Heart left ventricle (tissue), 16 donors: Measurements from ENCODE around the gene SLC44A5. TPM values are rescaled to one million over a fixed set of nuclear protein-coding genes. Genes with fewer than 3 reads are reported as not detected.
"Not testable (repeated sequence)": the region's sequence is repeated elsewhere in the genome, so short reads cannot be mapped to it uniquely, and the experiment has no call there.

Experiments used
- ATAC-seq, 4 donors: fragments of 200-7000 bp; cut with Tn5 transposase; one replicate each; pipeline ENCODE4 v1.9.1; 2020 to 2022; ENCODE audit warnings: moderate library complexity in 4 of 4, mild to moderate bottlenecking in 3 of 4, moderate number of reproducible peaks in 1 of 4
- DNase-seq, 5 donors: peaks; one replicate each; pipeline ENCODE4 v3.0.0-alpha.2; 2020
- H3K27ac ChIP-seq, 12 donors: fragments of 200-600 bp; sonication (generic) in 4 of 12; one replicate each; pipeline versions ENCODE4 v1.5.0 to v1.8.0; 2016 to 2022; ENCODE audit warnings: mild to moderate bottlenecking in 2 of 12
- H3K27me3 ChIP-seq, 9 donors: fragments of 200-600 bp; sonication (generic) in 2 of 9; one replicate each; pipeline versions ENCODE4 v1.5.1 to v1.8.0; 2016 to 2022; ENCODE audit warnings: mild to moderate bottlenecking in 3 of 9
- H3K36me3 ChIP-seq, 9 donors: fragments of 200-600 bp; sonication (generic) in 2 of 9; one replicate each; pipeline versions ENCODE4 v1.5.0 to v1.8.0; 2018 to 2022; ENCODE audit warnings: mild to moderate bottlenecking in 2 of 9
- H3K4me1 ChIP-seq, 12 donors: fragments of 200-600 bp; sonication (generic) in 4 of 12; one replicate each; pipeline versions ENCODE4 v1.5.0 to v1.8.0; 2016 to 2022; ENCODE audit warnings: mild to moderate bottlenecking in 3 of 12
- H3K4me3 ChIP-seq, 12 donors: fragments of 200-600 bp; sonication (generic) in 4 of 12; one replicate each; pipeline versions ENCODE4 v1.5.0 to v1.8.0; 2017 to 2022; ENCODE audit warnings: mild to moderate bottlenecking in 9 of 12, moderate library complexity in 4 of 12
- H3K9me3 ChIP-seq, 12 donors: fragments of 200-600 bp; sonication (generic) in 4 of 12; one replicate each; pipeline versions ENCODE4 v1.5.0 to v1.8.0; 2016 to 2022; ENCODE audit warnings: mild to moderate bottlenecking in 1 of 12
- CTCF ChIP-seq, 12 donors: fragments of 200-600 bp; sonication (generic) in 4 of 12; IDR thresholded peaks; one replicate each; pipeline versions ENCODE4 v1.5.0 to v1.8.0; 2018 to 2022; ENCODE audit warnings: antibody characterized with exemption in 12 of 12, mild to moderate bottlenecking in 5 of 12
- POLR2A ChIP-seq, 2 donors: fragments of 450-650 bp; IDR thresholded peaks; one replicate each; pipeline ENCODE4 v1.6.1; 2017; ENCODE audit warnings: antibody characterized with exemption in 2 of 2, mild to moderate bottlenecking in 2 of 2, moderate library complexity in 2 of 2
- WGBS, 4 donors: extraction: QIAGEN DNeasy Blood & Tissue Kit in 2 of 4; methylation state at CpG; one replicate each; pipeline versions ENCODE4 v1.1.5 to v1.1.7; 2013 to 2018; 5-methylcytosine and 5-hydroxymethylcytosine counted together
- intact Hi-C, 10 donors: fragments of 100-400 bp; cut with DNase I; formaldehyde crosslinking; loops; one replicate each; pipeline versions ENCODE4 v1.11.1 to v1.14.2; 2022
- polyA plus RNA-seq, 2 donors: library from polyadenylated mRNA; stranded (reverse); fragments of 200-250 nt; gene quantifications; one replicate each; pipeline ENCODE4 v1.2.3, GENCODE V29; 2013
- total RNA-seq, 9 donors: library from RNA; depleted of rRNA in 2 of 9; stranded (reverse); fragments of >200 nt in 2 of 9; fragmentation: NEBNext Ultra II Directional in 3 of 9; extraction: Animal tissue kit (Norgen Biotek cat#: 25700) in 3 of 9; gene quantifications; one replicate each; pipeline versions ENCODE4 v1.1.0 to v1.2.4, GENCODE V29; 2016 to 2023
- donor health status: ischemic (EF 13 %, LVEDD 7.1; RV severe dilation, severe dysfunction).
- donor health status: healthy with polysubstance abuse.
- donor health status: DM: no; HTN: yes; CAD: no.
- donor health status: DM: no; HTN: no; CAD: no.
- donor health status: ischemic (EF 25% LVEDD 6.9; RV normal size, moderate dysfunction).
- donor health status: ischemic (EF 25% LVEDD 5.7; RV mildly dilated, moderate dysfunction).
- donor health status: healthy.
- donor health status: DM: yes; HTN: yes; CAD: no.
- donor health status: ischemic (EF 35%, LVEDD 5.7; RV mildly dilated, moderate dysfunction).
- donor health status: nonischemic (EF 11% LVEDD 7.7; RV severe dilation, severe dysfunction).
- donor health status: DM: yes; HTN: yes; CAD: no.
- donor health status: PGD.
- donor health status: ischemic (EF 29% LVEDD 5.4; RV normal size, mild dysfunction).
- donor health status: nonischemic (EF 23%, LVEDD 6.1; RV moderate dilation, normal function).

Gene SLC44A5
- total and polyA plus RNA-seq, 11 donors: 0.07 to 7.5 (median 1.8) TPM; not detected in 1

GRCh38 chr1:75484789-75485188 is 126.1 kb downstream of the SLC44A5 start:
- 29 to 56% (median 53%) methylated on average over 1 of the region's 1 CpG for WGBS, 4 donors
- no peak for ATAC-seq

GRCh38 chr1:75482951-75483350 is 128.0 kb downstream of the SLC44A5 start:
- intact Hi-C loops: no loop called here
- Histone ChIP-seq H3K27me3 (no peaks in the 10 kb centered on the region), H3K4me3 (no peak overlapping the region), H3K4me1 (no peaks in the 10 kb centered on the region), H3K9me3 (peaks cover 0 to 10% (median 0%) of the 10 kb centered on the region in 12 donors), H3K27ac (no peak overlapping the region), H3K36me3 (no peaks in the 10 kb centered on the region)
- no peak for ATAC-seq
- WGBS, 4 donors: 50 to 63% (median 56%) methylated on average over 2 of the region's 2 CpGs
- TF ChIP-seq CTCF (IDR thresholded peaks at IDR 0.05) (no peak), POLR2A (IDR thresholded peaks at IDR 0.05) (no peak)
- no peak for DNase-seq

More at GRCh38 chr1:75484789-75485188, 126.1 kb downstream of the SLC44A5 start:
- TF ChIP-seq CTCF (IDR thresholded peaks at IDR 0.05) (no peak), POLR2A (IDR thresholded peaks at IDR 0.05) (no peak)
- Histone ChIP-seq H3K27ac (no peak overlapping the region), H3K4me1 (no peaks in the 10 kb centered on the region), H3K4me3 (no peak overlapping the region), H3K36me3 (no peaks in the 10 kb centered on the region), H3K9me3 (peaks cover 0 to 10% (median 0%) of the 10 kb centered on the region in 12 donors), H3K27me3 (no peaks in the 10 kb centered on the region)
- intact Hi-C loops: no loop called here
- no peak for DNase-seq

GRCh38 chr1:75476486-75476885 is 134.4 kb downstream of the SLC44A5 start:
- WGBS, 4 donors: 87 to 100% (median 90%) methylated on average over 3 to 12 of the region's 12 CpGs
- H3K4me3 ChIP-seq, intact Hi-C loops, H3K27me3 ChIP-seq, H3K9me3 ChIP-seq, H3K36me3 ChIP-seq, DNase-seq, H3K27ac ChIP-seq, ATAC-seq: not testable (repeated sequence)
- peaks cover 0 to 10% (median 0%) of the 10 kb centered on the region in 12 donors for H3K4me1 ChIP-seq

GRCh38 chr1:75475696-75476095 is 135.2 kb downstream of the SLC44A5 start:
- H3K27me3 ChIP-seq: no peaks in the 10 kb centered on the region
- H3K4me3 ChIP-seq: no peak overlapping the region
- WGBS, 4 donors: 86 to 96% (median 91%) methylated on average over 4 of the region's 4 CpGs
- no peak overlapping the region for H3K27ac ChIP-seq
- intact Hi-C loops: no loop called here
- DNase-seq: no peak
- ATAC-seq: no peak
- H3K4me1 ChIP-seq: peaks cover 0 to 10% (median 0%) of the 10 kb centered on the region in 12 donors
- no peaks in the 10 kb centered on the region for H3K36me3 ChIP-seq
- H3K9me3 ChIP-seq: no peaks in the 10 kb centered on the region
- TF ChIP-seq CTCF (IDR thresholded peaks at IDR 0.05): no peak
- TF ChIP-seq POLR2A (IDR thresholded peaks at IDR 0.05): no peak

GRCh38 chr1:75472971-75473603 is 137.8 kb downstream of the SLC44A5 start:
- H3K9me3 ChIP-seq: no peaks in the 10 kb centered on the region
- no peak overlapping the region for H3K27ac ChIP-seq
- no peaks in the 10 kb centered on the region for H3K36me3 ChIP-seq
- DNase-seq: no peak
- ATAC-seq: no peak
- H3K27me3 ChIP-seq: no peaks in the 10 kb centered on the region
- TF ChIP-seq POLR2A (IDR thresholded peaks at IDR 0.05) (no peak), CTCF (IDR thresholded peaks at IDR 0.05) (no peak)
- H3K4me1 ChIP-seq: peaks cover 0 to 10% (median 0%) of the 10 kb centered on the region in 12 donors
- no peak overlapping the region for H3K4me3 ChIP-seq
- intact Hi-C loops: no loop called here
- 51 to 65% (median 63%) methylated on average over 4 of the region's 4 CpGs for WGBS, 4 donors
